HL-60/S4 treated with retinoic acid at 250 ng/mL for 4 days and 3 days (cell line): ENCODE data around the gene FCGR3B.
"Not testable (repeated sequence)": the region's sequence is repeated elsewhere in the genome, so short reads cannot be mapped to it uniquely, and the experiment has no call there.

Source experiments
- in situ Hi-C: fragments of 300-500 bp; cut with MboI; formaldehyde crosslinking; loops from 2 replicates; pipeline ENCODE4 v1.7.0; 2022; ENCODE audit warnings: low sequenced_read_pairs

Gene FCGR3B

GRCh38 chr1:161639203-161639602 is 8.2 kb upstream of the FCGR3B start:
- in situ Hi-C loops: not testable (repeated sequence)

- in situ Hi-C loops: not testable (repeated sequence)
These were observed 7.4 kb upstream of the FCGR3B start for GRCh38 chr1:161638251-161638993.

- in situ Hi-C loops: not testable (repeated sequence)
These were observed 6.0 kb upstream of the FCGR3B start for GRCh38 chr1:161636976-161637375.

- in situ Hi-C loops: not testable (repeated sequence)
These were observed 5.3 kb upstream of the FCGR3B start for GRCh38 chr1:161636189-161636782.

- in situ Hi-C loops: not testable (repeated sequence)
These were observed 4.0 kb upstream of the FCGR3B start for GRCh38 chr1:161634993-161635392.

GRCh38 chr1:161630128-161630742 is 741 bp downstream of the FCGR3B start:
- in situ Hi-C loops: not testable (repeated sequence)

- in situ Hi-C loops: not testable (repeated sequence)
These were observed 4.4 kb downstream of the FCGR3B start for GRCh38 chr1:161626445-161627146.

- in situ Hi-C loops: not testable (repeated sequence)
These were observed 6.4 kb downstream of the FCGR3B start for GRCh38 chr1:161624605-161625004.

- in situ Hi-C loops: not testable (repeated sequence)
These were observed 7.5 kb downstream of the FCGR3B start for GRCh38 chr1:161623401-161624051.

GRCh38 chr1:161622054-161622453 is 8.9 kb downstream of the FCGR3B start:
- in situ Hi-C loops: not testable (repeated sequence)

- in situ Hi-C loops: not testable (repeated sequence)
These were observed 9.6 kb downstream of the FCGR3B start for GRCh38 chr1:161621181-161622000.

GRCh38 chr1:161620399-161620798 is 10.6 kb downstream of the FCGR3B start:
- in situ Hi-C loops: not testable (repeated sequence)

GRCh38 chr1:161618517-161618916 is 12.5 kb downstream of the FCGR3B start:
- in situ Hi-C loops: not testable (repeated sequence)

GRCh38 chr1:161616417-161616816 is 14.6 kb downstream of the FCGR3B start:
- in situ Hi-C loops: not testable (repeated sequence)

- in situ Hi-C loops: not testable (repeated sequence)
These were observed 17.8 kb downstream of the FCGR3B start for GRCh38 chr1:161613142-161613514.

GRCh38 chr1:161612322-161613141 is 18.4 kb downstream of the FCGR3B start:
- in situ Hi-C loops: not testable (repeated sequence)

GRCh38 chr1:161611866-161612321 is 19.1 kb downstream of the FCGR3B start:
- in situ Hi-C loops: not testable (repeated sequence)

GRCh38 chr1:161610198-161610597 is 20.8 kb downstream of the FCGR3B start:
- in situ Hi-C loops: not testable (repeated sequence)
